Measurements from ENCODE around the gene FSIP1.

The FSIP1 gene

GRCh38 chr15:39657668-39658067 is 125.0 kb downstream of the FSIP1 start:
- DNase-seq (ENCODE audit: low spot score): no peak
- TF ChIP-seq CTCF (IDR thresholded peaks at IDR 0.05): no peak
- H3K4me3 ChIP-seq: no peak overlapping the region

GRCh38 chr15:39657181-39657580 is 125.5 kb downstream of the FSIP1 start:
- H3K4me3 ChIP-seq: no peak overlapping the region
- TF ChIP-seq CTCF (IDR thresholded peaks at IDR 0.05): no peak
- no peak for DNase-seq (ENCODE audit: low spot score)
- no peak overlapping the region for H3K27ac ChIP-seq

More at GRCh38 chr15:39657668-39658067, 125.0 kb downstream of the FSIP1 start:
- H3K27ac ChIP-seq: no peak overlapping the region

- H3K27ac ChIP-seq: no peak overlapping the region
- H3K4me3 ChIP-seq: no peak overlapping the region
- DNase-seq (ENCODE audit: low spot score): no peak
- no peak for TF ChIP-seq CTCF (IDR thresholded peaks at IDR 0.05)
These were observed 128.3 kb downstream of the FSIP1 start for GRCh38 chr15:39654304-39654703.

GRCh38 chr15:39651881-39652280 is 130.8 kb downstream of the FSIP1 start:
- no peak for DNase-seq (ENCODE audit: low spot score)
- Histone ChIP-seq H3K27ac (no peak overlapping the region), H3K4me3 (no peak overlapping the region)
- no peak for TF ChIP-seq CTCF (IDR thresholded peaks at IDR 0.05)

GRCh38 chr15:39651295-39651694 is 131.3 kb downstream of the FSIP1 start:
- DNase-seq (ENCODE audit: low spot score): no peak
- Histone ChIP-seq H3K27ac (no peak overlapping the region), H3K4me3 (no peak overlapping the region)
- TF ChIP-seq CTCF (IDR thresholded peaks at IDR 0.05): no peak

- TF ChIP-seq CTCF (IDR thresholded peaks at IDR 0.05): no peak
- no peak for DNase-seq (ENCODE audit: low spot score)
- Histone ChIP-seq H3K27ac (no peak overlapping the region), H3K4me3 (no peak overlapping the region)
These were observed 132.9 kb downstream of the FSIP1 start for GRCh38 chr15:39649757-39650156.

GRCh38 chr15:39646425-39646824 is 136.2 kb downstream of the FSIP1 start:
- H3K27ac ChIP-seq: no peak overlapping the region
- no peak for TF ChIP-seq CTCF (IDR thresholded peaks at IDR 0.05)
- no peak overlapping the region for H3K4me3 ChIP-seq
- no peak for DNase-seq (ENCODE audit: low spot score)

Data from coronary artery (tissue), 2 donors.